Measurements from ENCODE around the gene C5. TPM values are rescaled to one million over a fixed set of nuclear protein-coding genes. Genes with fewer than 3 reads are reported as not detected.
"Not testable (repeated sequence)": the region's sequence is repeated elsewhere in the genome, so short reads cannot be mapped to it uniquely, and the experiment has no call there.

The C5 gene
- total RNA-seq, 4 donors from 2014 or later: 0.83 to 5.1 (median 1.6) TPM

- peaks cover 0 to 9% (median 0%) of the 10 kb centered on the region in 3 donors for H3K36me3 ChIP-seq
- intact Hi-C loops (cut with DNase I): no loop called here
Observed at GRCh38 chr9:120978987-120979386, 71.1 kb downstream of the C5 start.

GRCh38 chr9:120977321-120977720, 72.8 kb downstream of the C5 start:
- TF ChIP-seq POLR2A (IDR thresholded peaks at IDR 0.05) (no peak), CTCF (IDR thresholded peaks at IDR 0.05) (no peak)
- 0 to 92% methylated on average over 1 of the region's 1 CpG for WGBS, 2 donors
- peaks cover 0 to 9% (median 0%) of the 10 kb centered on the region in 3 donors for H3K36me3 ChIP-seq
- no peak for DNase-seq
- intact Hi-C loops (cut with DNase I): no loop called here
- H3K9me3 ChIP-seq: no peaks in the 10 kb centered on the region
- no peaks in the 10 kb centered on the region for H3K4me1 ChIP-seq
- no peak overlapping the region for H3K27ac ChIP-seq
- no peaks in the 10 kb centered on the region for H3K27me3 ChIP-seq
- H3K4me3 ChIP-seq: no peak overlapping the region

More at GRCh38 chr9:120978987-120979386, 71.1 kb downstream of the C5 start:
- 78 to 86% methylated on average over 3 of the region's 3 CpGs for WGBS, 2 donors
- TF ChIP-seq POLR2A (IDR thresholded peaks at IDR 0.05): no peak
- no peak for TF ChIP-seq CTCF (IDR thresholded peaks at IDR 0.05)
- no peaks in the 10 kb centered on the region for H3K4me1 ChIP-seq
- H3K27ac ChIP-seq: no peak overlapping the region
- H3K4me3 ChIP-seq: no peak overlapping the region
- H3K9me3 ChIP-seq: no peaks in the 10 kb centered on the region
- no peaks in the 10 kb centered on the region for H3K27me3 ChIP-seq
- DNase-seq: no peak

GRCh38 chr9:120974921-120975320, 75.2 kb downstream of the C5 start:
- Histone ChIP-seq H3K4me3 (no peak overlapping the region), H3K27me3 (no peaks in the 10 kb centered on the region), H3K4me1 (no peaks in the 10 kb centered on the region), H3K36me3 (peaks cover 0 to 9% (median 0%) of the 10 kb centered on the region in 3 donors), H3K9me3 (no peaks in the 10 kb centered on the region), H3K27ac (no peak overlapping the region)
- 67 to 69% methylated on average over 1 of the region's 1 CpG for WGBS, 2 donors
- no peak for TF ChIP-seq CTCF (IDR thresholded peaks at IDR 0.05)
- no peak for TF ChIP-seq POLR2A (IDR thresholded peaks at IDR 0.05)
- no peak for DNase-seq
- intact Hi-C loops (cut with DNase I): no loop called here

GRCh38 chr9:120974181-120974580, 75.9 kb downstream of the C5 start:
- no peaks in the 10 kb centered on the region for H3K9me3 ChIP-seq
- H3K4me1 ChIP-seq: no peaks in the 10 kb centered on the region
- DNase-seq: no peak
- intact Hi-C loops (cut with DNase I): no loop called here
- TF ChIP-seq POLR2A (IDR thresholded peaks at IDR 0.05): no peak
- no peak for TF ChIP-seq CTCF (IDR thresholded peaks at IDR 0.05)
- H3K36me3 ChIP-seq: peaks cover 0 to 5% (median 0%) of the 10 kb centered on the region in 3 donors
- no peak overlapping the region for H3K4me3 ChIP-seq
- WGBS, 2 donors: 95 to 97% methylated on average over 2 of the region's 2 CpGs
- no peaks in the 10 kb centered on the region for H3K27me3 ChIP-seq
- H3K27ac ChIP-seq: no peak overlapping the region

GRCh38 chr9:120971938-120972337, 78.1 kb downstream of the C5 start:
- Histone ChIP-seq H3K27ac (no peak overlapping the region), H3K4me1 (peaks cover 0 to under 1% (median 0%) of the 10 kb centered on the region in 3 donors), H3K9me3 (no peaks in the 10 kb centered on the region), H3K27me3 (no peaks in the 10 kb centered on the region), H3K36me3 (no peaks in the 10 kb centered on the region), H3K4me3 (no peak overlapping the region)
- intact Hi-C loops (cut with DNase I): no loop called here
- no peak for TF ChIP-seq CTCF (IDR thresholded peaks at IDR 0.05)
- no peak for TF ChIP-seq POLR2A (IDR thresholded peaks at IDR 0.05)
- no peak for DNase-seq

- 89 to 94% methylated on average over 9 of the region's 9 CpGs for WGBS, 2 donors
- DNase-seq; intact Hi-C loops (cut with DNase I); H3K4me1 ChIP-seq; H3K27ac ChIP-seq; H3K36me3 ChIP-seq; H3K4me3 ChIP-seq; H3K27me3 ChIP-seq; H3K9me3 ChIP-seq: not testable (repeated sequence)
Observed at GRCh38 chr9:120971471-120971870, 78.6 kb downstream of the C5 start.
